Fibroblast of skin of left biceps (primary cell): Measurements from ENCODE around the gene CDKAL1.

Experiments
- DNase-seq, 2 experiments: peaks; one replicate each; pipeline ENCODE4 v3.0.0-alpha.2; 2013; ENCODE audit warnings: low read depth in 2 of 2

The CDKAL1 gene

GRCh38 chr6:20877008-20877937 is 343.0 kb downstream of the CDKAL1 start:
- peak; percentile 51 to 54 for DNase-seq

DNA sequence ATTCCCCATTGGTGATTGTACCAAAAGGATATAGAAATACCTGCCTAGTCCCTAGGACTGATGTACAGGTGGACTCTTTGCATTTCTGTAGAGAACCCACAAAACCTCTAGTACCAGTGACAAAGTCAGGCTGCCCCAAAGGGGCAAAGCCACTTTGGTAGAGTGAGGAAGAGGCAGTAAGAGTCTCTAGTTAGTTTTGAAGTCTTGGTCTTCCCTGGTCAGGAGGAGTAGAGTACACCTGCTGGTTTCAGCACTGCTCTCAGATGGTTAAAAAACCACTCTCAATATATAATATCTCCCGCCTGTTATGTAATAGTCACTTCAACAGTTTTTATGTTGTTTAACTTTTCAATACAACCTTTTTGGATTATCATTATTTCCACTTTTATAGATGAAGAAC is 344.9 kb downstream of the CDKAL1 start:
- DNase-seq: no peak

DNA sequence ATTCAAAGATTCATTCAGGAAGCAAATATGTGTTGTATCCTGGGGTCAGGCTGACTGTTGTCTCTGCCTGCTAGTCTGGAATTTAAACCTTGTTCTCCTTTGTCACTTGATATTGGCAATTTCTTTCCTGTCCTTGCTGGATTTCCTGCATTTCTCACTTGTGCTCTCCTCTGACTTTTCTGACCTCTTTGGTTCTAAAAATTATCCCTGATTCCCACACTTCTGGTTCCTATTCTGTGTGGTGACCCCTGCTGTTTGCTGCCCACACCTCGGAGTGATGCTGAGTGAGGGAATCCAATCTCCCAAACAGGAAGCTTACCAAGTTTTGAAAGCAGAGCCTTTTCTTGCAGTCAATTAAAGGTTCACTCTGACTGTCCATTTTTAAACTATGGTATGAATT is 345.3 kb downstream of the CDKAL1 start:
- no peak for DNase-seq

- DNase-seq: no peak
Measured at GRCh38 chr6:20881365-20881764, 347.1 kb downstream of the CDKAL1 start.

DNA sequence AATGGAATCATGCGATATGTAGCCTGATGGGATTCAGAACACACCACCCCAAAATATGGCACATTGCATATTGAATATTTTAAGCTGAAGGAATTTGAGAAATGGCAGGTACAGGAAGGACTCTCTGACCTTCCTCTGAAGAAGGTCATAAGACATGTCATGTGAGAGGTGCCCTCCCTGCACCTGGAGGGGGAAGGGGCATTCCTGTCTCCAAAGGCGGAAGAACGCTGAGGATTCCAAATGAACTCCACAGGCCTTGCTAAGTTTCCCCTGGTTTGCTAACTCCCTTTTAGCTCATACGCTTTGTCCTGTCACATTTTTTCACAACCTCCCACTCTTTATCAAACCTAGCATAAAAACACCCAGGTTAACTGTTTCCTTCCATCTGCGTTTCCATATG is 347.8 kb downstream of the CDKAL1 start:
- no peak for DNase-seq

DNA sequence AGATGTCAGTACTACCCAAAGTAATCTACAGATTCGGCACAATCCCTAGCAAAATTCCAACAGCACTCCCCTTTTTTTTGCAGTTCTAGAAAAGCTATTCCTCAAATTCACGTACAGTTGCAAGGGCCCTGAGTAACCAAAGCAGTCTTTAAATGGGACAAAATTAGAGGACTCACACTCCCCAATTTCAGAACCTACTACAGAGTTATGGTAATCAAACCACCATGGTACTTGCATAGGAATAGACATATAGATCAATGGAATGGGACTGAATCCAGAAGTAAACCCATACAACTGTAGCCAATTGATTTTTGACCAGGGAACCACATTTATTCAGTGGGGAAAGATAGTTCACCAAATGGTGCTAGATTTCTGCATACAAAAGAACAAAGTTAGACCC is 350.8 kb downstream of the CDKAL1 start:
- no peak for DNase-seq

DNA sequence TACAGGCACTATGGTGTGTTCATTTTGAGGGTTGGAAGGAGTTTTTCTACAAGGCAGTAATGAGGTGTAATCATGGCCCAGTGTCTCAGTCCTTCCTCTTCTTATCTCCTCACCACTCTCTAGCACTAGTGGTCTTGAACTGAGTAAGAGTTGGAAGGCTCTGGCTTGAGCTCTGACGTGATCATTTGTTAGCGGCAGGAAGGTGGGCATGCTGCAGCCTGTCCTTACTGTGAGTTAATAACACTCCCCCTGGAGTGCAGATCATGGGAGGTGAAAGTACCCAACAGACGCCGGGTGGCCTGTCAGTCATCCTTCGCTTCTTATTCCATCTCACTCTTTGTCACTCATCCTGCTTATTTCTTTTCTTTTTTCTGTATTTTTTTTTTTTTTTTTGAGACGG is 356.9 kb downstream of the CDKAL1 start:
- DNase-seq: no peak

GRCh38 chr6:20892365-20892764 is 358.1 kb downstream of the CDKAL1 start:
- DNase-seq: no peak

- DNase-seq: no peak
Measured at GRCh38 chr6:20893412-20893811, 359.2 kb downstream of the CDKAL1 start.

DNA sequence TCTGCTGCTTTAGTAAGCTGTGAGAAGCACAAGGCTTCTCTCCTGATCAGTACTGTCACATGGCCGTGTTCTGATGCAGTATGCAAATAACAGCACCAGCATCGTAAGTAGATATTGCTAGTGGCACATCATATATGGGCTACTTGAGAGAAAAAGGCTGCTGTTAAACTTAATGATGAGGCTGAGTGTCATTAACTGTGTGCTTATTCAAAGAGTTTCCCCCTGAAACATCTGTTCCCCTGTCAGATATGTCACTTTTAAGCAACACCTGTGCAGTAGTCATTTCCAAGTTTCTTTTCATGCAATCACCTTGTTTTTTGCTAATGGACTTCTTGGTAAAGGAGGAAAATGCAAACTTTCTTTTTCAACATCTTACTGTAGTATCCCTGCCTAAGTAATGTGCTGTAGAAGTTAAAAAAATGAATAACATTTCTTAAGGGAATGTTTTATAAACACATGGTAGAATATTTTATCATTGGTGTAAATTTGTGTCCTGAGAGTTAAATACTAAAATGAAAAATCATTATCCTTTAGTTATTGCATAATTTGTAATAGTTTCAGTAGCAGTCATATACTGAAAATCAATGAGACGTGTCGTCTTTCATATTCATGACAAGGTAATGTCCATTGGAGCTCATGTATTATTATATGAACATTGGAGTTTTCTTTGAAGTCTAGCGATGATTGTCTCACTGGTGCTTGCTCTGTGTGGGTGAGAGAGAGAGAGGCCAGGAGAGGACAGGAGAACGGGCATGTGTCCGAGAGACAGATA is 366.3 kb downstream of the CDKAL1 start:
- no peak for DNase-seq

- no peak for DNase-seq
Measured at GRCh38 chr6:20905377-20905776, 371.1 kb downstream of the CDKAL1 start.

- peak; percentile 47 to 63 for DNase-seq
Measured at GRCh38 chr6:20906945-20907344, 372.7 kb downstream of the CDKAL1 start.

DNA sequence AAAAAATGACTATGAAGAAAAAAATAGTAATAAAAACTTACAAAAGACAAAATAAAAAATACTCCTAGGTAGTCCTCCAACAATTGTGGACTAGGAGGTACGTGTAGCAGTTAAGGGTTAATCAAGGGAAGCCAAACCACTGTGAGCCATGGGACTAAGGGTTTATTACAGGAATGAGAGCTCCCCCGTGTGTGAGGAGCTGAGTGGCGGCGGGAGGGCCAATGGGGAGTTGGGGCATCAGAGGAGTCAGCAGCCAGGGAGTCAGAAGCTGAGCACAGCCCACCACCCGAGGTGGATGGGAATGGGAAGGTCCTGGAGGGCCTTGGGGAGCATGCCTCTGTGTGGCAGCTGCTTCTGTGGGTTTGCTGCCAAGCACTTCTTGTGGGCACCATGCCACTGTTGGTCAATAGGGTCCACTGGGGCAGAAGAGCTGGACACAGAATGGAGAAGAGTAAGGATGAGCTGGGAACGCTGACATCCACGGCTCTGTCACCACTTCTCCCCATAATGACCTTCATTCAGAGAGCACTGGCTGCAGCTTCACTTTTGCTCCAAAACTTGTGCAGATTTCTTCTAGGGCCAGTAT is 373.3 kb downstream of the CDKAL1 start:
- no peak for DNase-seq

DNA sequence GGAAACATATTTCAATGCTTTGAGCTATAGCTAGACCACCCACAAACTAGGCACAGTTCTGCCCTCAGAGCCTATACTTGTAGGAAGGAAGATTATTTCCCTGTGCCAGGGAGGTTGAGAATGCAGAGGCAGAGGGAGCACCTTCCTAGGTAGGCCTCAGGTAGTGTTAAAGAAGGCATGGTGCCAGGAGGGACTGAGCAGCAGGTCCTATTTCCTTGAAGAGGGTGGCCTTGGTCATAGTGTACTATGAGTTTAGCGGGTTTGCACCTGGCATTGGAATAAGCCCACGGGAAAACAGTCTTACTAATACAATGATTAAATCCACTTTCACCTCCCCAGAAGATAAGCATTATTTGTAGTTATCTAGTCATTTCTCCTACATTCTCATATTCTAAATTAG is 375.4 kb downstream of the CDKAL1 start:
- DNase-seq: no peak

- DNase-seq: no peak
Measured at GRCh38 chr6:20911712-20912111, 377.5 kb downstream of the CDKAL1 start.

DNA sequence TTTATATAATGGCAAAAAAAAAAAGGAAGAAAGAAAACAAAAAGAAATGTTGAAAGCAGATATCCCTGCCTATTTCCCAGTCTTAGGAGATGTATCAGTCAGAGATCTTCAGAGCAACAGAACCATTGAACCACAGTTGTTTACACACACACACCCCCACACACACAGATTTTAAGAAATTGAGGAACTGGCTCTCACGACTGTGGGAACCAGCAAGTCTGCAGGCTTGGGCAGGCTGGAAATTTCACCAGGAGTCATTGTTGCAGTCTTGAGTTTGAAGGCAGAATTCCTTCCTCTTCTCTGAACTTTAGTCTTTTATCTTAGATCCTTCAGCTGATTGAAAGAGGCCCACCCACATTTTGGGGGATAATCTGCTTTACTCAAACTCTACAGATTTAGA is 380.9 kb downstream of the CDKAL1 start:
- no peak for DNase-seq

DNA sequence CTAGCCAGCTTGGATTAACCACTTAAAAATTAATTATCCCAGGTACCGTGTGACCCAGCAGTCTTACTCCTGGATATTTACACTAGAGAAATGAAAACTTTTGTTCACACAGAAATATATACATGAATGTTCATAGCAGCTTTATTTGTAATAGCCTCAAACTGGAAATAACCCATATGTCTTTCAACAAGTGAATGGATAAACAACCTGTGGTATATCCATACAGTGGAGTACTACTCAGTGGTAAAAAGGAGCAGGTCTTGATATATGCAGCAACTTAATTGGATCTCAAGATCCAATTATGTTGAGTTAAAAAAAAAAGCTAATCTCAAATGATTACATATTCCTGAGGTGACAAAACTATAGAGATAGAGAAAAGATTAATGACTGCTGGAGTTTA is 381.4 kb downstream of the CDKAL1 start:
- no peak for DNase-seq

GRCh38 chr6:20916086-20916485 is 381.8 kb downstream of the CDKAL1 start:
- DNase-seq: peak in 1 of 2 experiments; percentile 14

GRCh38 chr6:20918868-20919267 is 384.6 kb downstream of the CDKAL1 start:
- no peak for DNase-seq

DNA sequence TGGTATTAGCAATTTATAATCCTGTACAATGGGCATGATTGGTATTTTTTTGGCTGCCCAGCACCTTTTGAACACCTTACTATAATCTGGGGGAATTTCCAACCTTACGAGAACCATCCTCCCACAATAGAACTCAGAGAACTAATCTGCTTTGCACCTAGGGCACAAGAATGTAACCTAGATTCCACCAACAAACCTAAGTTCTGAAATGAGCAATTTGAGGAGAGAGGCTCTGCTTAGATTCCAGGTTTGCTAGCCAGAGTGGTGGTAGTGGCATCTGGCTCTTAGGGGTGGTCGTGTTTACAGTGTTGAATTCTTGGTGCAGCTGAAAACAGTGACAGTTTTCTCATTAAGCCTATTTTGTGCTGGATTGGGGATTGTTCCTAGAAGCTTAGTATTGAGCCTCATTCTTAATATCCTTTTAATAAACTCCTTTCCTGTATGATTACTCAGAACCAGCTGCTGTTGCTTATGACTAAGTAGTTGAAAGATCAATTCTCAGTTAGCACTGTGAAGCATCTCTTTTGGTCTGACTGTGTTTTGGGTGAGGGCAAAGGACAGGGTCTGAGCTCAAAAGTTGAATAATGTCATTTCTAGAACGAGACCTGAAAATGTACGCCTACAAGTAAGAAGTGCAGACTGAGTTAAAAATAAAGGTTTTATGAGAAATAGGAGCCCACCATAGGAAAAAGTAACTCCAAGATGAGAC is 385.6 kb downstream of the CDKAL1 start:
- DNase-seq: no peak

- peak in 1 of 2 experiments; percentile 14 for DNase-seq
Measured at GRCh38 chr6:20921578-20921977, 387.3 kb downstream of the CDKAL1 start.

DNA sequence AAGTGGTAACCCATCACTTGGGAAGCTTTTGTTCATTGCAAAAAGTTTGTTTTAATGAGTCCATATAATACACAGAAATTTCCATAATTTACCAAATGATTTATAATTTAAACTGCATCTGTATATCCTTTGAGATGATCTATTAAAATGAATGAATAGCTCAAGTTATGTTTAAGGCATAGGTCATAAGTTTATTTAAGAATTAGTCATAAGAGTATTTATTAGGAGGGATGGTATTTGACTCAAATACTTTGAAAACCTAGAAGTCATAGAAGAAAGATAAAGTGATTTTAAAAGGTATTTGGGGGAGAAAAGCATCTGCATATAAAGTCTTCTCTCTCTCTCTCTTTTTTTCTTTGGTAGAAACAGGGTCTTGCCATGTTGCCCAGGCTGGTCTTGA is 388.5 kb downstream of the CDKAL1 start:
- no peak for DNase-seq
